ENCODE data around the gene PCF11. TPM values are rescaled to one million over a fixed set of nuclear protein-coding genes. Genes with fewer than 3 reads are reported as not detected.

Gene PCF11
- total RNA-seq, 1 experiment from 2014 or later, result 46.1 TPM

- TF ChIP-seq, protein P1, sequence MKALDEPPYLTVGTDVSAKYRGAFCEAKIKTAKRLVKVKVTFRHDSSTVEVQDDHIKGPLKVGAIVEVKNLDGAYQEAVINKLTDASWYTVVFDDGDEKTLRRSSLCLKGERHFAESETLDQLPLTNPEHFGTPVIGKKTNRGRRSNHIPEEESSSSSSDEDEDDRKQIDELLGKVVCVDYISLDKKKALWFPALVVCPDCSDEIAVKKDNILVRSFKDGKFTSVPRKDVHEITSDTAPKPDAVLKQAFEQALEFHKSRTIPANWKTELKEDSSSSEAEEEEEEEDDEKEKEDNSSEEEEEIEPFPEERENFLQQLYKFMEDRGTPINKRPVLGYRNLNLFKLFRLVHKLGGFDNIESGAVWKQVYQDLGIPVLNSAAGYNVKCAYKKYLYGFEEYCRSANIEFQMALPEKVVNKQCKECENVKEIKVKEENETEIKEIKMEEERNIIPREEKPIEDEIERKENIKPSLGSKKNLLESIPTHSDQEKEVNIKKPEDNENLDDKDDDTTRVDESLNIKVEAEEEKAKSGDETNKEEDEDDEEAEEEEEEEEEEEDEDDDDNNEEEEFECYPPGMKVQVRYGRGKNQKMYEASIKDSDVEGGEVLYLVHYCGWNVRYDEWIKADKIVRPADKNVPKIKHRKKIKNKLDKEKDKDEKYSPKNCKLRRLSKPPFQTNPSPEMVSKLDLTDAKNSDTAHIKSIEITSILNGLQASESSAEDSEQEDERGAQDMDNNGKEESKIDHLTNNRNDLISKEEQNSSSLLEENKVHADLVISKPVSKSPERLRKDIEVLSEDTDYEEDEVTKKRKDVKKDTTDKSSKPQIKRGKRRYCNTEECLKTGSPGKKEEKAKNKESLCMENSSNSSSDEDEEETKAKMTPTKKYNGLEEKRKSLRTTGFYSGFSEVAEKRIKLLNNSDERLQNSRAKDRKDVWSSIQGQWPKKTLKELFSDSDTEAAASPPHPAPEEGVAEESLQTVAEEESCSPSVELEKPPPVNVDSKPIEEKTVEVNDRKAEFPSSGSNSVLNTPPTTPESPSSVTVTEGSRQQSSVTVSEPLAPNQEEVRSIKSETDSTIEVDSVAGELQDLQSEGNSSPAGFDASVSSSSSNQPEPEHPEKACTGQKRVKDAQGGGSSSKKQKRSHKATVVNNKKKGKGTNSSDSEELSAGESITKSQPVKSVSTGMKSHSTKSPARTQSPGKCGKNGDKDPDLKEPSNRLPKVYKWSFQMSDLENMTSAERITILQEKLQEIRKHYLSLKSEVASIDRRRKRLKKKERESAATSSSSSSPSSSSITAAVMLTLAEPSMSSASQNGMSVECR (CRISPR knock-in tag; IDR thresholded peaks at IDR 0.05; ENCODE audit: borderline replicate concordance), result no peak
- TF ChIP-seq FOXP4 (CRISPR knock-in tag; IDR thresholded peaks at IDR 0.05) (no peak), IRF2 (CRISPR knock-in tag; IDR thresholded peaks at IDR 0.05; ENCODE audit: borderline replicate concordance, low read depth) (no peak), NFE2L1 (CRISPR knock-in tag; IDR thresholded peaks at IDR 0.05) (no peak), TEAD1 (CRISPR knock-in tag; IDR thresholded peaks at IDR 0.05) (no peak), TEAD4 (CRISPR knock-in tag; IDR thresholded peaks at IDR 0.05) (no peak)
Observed at GRCh38 chr11:83172551-83172950, 15.6 kb downstream of the PCF11 start (continued).

- Mint-ChIP-seq H3K9me3 (no peaks in the 10 kb centered on the region), H3K36me3 (peaks cover 69% of the 10 kb centered on the region), H3K27ac (no peak overlapping the region), H3K4me1 (peaks cover 9% of the 10 kb centered on the region), H3K27me3 (ENCODE audit: low read depth) (no peaks in the 10 kb centered on the region), H3K4me3 (no peak overlapping the region)
- ChIA-PET CTCF (no interaction called here), POLR2A (no interaction called here)
- DNase-seq (ENCODE audit: low spot score) (no peak), ATAC-seq (no peak)
- TF ChIP-seq ZNF138 (CRISPR knock-in tag; conservative IDR thresholded peaks at IDR 0.05) (no peak), GABPB1 (CRISPR knock-in tag; IDR thresholded peaks at IDR 0.05) (no peak), ZNF425 (CRISPR knock-in tag; conservative IDR thresholded peaks at IDR 0.05) (no peak), NR3C1 (CRISPR knock-in tag; conservative IDR thresholded peaks at IDR 0.05; ENCODE audit: low read depth) (no peak), AFF4 (CRISPR knock-in tag; IDR thresholded peaks at IDR 0.05; ENCODE audit: borderline replicate concordance) (no peak), USF2 (CRISPR knock-in tag; IDR thresholded peaks at IDR 0.05) (no peak), ZNF232 (CRISPR knock-in tag; IDR thresholded peaks at IDR 0.05) (no peak), ZNF219 (CRISPR knock-in tag; IDR thresholded peaks at IDR 0.05; ENCODE audit: borderline replicate concordance) (no peak)
Observed at GRCh38 chr11:83174008-83174407, 17.1 kb downstream of the PCF11 start.
